C4-2B (cell line): ENCODE data around the gene DEFB114.

ENCODE experiments used
- ZFX ChIP-seq: fragments of 450-650 bp; IDR thresholded peaks from 2 replicates; pipeline ENCODE4 v1.6.1; 2017
- TF ChIP-seq, protein P1 (sequence below): fragments of 450-650 bp; conservative IDR thresholded peaks from 2 replicates; pipeline ENCODE4 v1.5.1; 2017; ENCODE audit warnings: mild to moderate bottlenecking

GRCh38 chr6:49969605-49970004 is 5.6 kb upstream of the DEFB114 start, which contains the start of gene DEFB113:
- TF ChIP-seq, protein P1, sequence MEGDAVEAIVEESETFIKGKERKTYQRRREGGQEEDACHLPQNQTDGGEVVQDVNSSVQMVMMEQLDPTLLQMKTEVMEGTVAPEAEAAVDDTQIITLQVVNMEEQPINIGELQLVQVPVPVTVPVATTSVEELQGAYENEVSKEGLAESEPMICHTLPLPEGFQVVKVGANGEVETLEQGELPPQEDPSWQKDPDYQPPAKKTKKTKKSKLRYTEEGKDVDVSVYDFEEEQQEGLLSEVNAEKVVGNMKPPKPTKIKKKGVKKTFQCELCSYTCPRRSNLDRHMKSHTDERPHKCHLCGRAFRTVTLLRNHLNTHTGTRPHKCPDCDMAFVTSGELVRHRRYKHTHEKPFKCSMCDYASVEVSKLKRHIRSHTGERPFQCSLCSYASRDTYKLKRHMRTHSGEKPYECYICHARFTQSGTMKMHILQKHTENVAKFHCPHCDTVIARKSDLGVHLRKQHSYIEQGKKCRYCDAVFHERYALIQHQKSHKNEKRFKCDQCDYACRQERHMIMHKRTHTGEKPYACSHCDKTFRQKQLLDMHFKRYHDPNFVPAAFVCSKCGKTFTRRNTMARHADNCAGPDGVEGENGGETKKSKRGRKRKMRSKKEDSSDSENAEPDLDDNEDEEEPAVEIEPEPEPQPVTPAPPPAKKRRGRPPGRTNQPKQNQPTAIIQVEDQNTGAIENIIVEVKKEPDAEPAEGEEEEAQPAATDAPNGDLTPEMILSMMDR, result no peak
- TF ChIP-seq ZFX, result no peak
